HG02981 (cell line): ENCODE results near the gene MPHOSPH9.
"Not testable (repeated sequence)": the region's sequence is repeated elsewhere in the genome, so short reads cannot be mapped to it uniquely, and the experiment has no call there.

Experiments
- ATAC-seq: cut with Tn5 transposase; IDR thresholded peaks from one replicate; pipeline ENCODE4 v1.9.1; 2021; ENCODE audit warnings: mild to moderate bottlenecking, moderate library complexity; ENCODE audit not compliant: unreplicated experiment

Gene MPHOSPH9

DNA sequence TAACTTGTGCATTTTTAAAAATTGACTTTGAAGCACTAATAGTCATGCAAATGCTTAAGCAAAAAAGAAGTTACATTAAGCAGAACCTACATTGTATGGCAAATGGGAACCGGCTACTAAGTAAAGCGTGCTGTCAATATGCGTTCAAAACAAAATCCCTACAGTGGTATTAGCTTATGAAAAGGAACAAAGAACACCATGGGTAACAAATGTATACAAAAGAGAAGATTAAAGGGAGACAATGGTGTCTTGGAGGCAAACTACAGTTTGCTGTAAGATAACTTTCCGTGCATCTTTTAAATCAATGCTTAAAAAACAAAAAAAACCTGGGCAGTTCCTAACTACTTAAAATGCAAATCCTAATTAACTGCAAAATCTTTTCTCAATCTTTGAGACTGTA, 28.3 kb upstream of the MPHOSPH9 start:
- no peak for ATAC-seq

DNA sequence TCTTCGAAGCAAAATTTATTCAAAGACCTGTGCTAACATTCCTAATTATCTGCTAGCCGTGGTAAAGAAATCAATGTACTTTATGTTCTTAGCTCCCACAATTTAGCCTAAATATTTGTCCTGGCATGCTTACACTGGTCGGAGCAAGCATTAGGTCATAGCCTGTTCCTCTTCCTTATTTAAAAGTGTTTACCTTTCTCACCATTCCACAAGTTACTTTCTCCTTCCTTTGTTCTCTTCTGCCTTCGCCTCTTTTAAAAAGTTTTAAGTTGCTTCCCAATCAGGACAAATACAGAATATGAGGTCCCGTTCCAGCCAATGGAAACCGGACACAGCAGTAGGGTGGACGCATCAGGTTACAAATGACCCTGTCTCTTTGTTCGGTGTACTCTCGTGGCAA, 27.1 kb upstream of the MPHOSPH9 start:
- no peak for ATAC-seq

DNA sequence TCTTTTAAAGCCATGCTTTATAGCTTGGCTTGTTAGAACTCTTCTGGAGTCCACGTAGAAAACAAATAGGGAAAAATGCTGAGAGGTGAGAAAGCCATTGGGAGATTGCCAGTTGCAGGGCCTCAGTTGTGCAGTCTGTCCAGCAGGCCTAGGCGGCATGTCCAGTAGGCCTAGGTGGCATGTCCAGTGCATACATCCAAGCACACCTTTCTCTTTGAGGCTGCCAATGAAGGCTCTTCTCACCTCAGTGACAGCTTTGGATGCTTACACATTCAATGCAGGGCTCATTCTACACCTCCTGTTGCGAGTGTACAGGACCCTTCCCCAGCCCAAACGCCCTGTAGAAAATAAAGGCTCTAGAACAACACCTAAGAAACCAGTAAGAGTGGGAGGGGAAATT, 25.7 kb upstream of the MPHOSPH9 start:
- ATAC-seq, result no peak

DNA sequence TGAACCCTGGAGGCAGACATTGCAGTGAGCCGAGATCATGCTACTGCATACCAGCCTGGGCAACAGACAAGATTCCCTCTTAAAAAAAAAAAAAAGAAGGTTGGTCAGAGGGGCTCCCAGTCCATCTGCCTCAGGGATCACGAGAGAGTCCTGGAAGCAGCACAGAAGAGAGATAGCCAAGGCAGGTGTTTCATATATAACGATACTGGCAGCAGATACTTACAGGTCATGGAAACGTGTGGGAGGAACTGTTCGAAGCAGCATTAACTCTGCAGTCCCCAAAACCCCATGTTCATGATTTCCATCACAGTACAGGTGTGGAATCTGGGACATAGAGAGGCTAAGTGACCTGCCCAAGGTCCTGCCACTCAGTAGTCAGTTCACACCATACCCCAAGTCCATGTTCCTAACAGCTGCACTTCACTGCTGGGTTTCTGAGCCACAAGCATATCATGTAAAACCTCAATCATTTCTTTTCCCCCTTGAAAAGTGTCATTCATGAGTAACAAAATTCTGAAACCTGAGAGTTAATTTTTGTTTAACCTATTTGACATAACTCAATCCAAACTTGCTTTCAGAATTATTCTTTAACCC, 22.0 kb upstream of the MPHOSPH9 start:
- no peak for ATAC-seq

DNA sequence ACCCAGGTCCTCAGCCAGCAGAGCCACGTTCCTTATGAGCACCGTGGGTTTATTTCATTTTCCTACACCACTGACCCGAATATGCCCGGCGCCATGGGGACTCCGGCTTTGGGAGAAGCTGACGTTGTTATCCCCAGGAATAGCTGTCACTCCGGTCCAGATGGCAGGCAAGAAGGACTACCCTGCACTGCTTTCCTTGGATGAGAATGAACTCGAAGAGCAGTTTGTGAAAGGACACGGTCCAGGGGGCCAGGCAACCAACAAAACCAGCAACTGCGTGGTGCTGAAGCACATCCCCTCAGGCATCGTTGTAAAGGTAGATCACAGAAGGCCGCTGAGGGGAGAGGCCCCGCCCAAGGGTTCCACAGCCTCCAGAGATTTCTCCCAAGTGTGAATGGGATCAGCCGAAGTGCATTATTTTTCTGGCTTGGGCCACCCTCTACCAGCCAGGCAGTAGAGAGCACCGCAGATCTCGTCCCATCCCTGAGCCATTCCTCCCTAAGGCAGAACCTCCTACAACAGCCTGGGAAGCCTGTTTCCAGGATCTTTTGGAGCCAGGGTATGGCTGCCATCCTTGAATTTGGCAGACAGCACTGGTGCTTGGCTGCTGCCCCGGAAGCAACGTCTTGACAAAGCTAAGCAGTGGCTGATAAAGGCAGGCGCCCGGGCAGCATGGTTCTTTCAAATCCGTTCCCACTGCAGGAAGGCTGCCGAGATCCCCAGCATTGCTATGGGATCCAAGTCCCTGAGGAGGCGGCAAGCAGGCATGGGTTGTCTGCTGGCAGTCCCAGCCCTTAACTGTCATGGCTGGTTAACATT, 20.9 kb upstream of the MPHOSPH9 start:
- no peak for ATAC-seq

DNA sequence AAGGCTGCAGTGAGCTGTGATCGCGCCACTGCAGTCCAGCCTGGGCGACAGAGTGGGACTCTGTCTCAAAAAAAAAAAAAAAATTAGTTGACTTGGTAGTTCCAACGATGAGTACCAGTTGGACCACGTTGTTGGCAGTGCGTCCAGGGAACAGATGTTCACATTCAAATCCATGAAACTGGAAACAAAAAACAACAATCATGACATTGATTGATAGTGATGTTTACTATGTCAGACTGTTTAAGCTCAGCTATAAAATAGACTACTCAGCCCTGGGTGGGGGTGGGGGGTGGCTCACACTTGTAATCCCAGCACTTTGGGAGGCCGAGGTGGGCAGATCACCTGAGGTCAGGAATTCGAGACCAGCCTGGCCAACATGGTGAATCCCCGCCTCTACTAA, 19.4 kb upstream of the MPHOSPH9 start:
- not testable (repeated sequence) for ATAC-seq

DNA sequence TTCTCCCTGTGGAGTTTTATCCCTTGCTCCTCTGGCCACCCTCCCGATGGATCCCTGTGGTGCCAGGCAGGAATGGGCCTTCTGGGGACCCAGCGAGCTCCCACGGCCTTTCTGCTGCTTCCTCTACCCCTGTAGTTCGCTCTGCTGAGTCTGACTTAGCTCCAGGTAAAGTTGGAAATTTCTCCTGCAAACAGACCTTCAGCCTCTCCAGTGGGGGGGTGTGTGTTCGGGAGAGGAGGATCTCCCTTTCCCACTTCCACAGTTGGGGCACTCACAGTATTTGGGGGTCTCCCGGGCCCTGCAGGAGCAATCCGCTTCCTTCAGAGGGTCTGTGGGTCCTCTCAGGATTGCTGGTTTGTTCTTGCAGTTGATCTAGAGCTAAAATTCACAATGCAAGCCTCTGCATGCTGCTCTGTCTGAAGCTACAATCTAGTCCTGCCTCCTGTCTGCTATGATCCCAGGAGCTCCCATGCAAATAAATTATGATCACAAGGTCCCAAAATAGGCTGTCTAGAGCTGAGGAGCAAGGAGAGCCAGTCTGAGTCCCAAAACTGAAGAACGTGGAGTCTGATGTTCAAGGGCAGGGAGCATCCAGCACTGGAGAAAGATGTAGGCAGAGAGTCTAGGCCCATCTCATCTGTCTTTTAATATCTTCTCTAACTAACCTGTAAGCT, 18.6 kb upstream of the MPHOSPH9 start:
- ATAC-seq, result no peak

DNA sequence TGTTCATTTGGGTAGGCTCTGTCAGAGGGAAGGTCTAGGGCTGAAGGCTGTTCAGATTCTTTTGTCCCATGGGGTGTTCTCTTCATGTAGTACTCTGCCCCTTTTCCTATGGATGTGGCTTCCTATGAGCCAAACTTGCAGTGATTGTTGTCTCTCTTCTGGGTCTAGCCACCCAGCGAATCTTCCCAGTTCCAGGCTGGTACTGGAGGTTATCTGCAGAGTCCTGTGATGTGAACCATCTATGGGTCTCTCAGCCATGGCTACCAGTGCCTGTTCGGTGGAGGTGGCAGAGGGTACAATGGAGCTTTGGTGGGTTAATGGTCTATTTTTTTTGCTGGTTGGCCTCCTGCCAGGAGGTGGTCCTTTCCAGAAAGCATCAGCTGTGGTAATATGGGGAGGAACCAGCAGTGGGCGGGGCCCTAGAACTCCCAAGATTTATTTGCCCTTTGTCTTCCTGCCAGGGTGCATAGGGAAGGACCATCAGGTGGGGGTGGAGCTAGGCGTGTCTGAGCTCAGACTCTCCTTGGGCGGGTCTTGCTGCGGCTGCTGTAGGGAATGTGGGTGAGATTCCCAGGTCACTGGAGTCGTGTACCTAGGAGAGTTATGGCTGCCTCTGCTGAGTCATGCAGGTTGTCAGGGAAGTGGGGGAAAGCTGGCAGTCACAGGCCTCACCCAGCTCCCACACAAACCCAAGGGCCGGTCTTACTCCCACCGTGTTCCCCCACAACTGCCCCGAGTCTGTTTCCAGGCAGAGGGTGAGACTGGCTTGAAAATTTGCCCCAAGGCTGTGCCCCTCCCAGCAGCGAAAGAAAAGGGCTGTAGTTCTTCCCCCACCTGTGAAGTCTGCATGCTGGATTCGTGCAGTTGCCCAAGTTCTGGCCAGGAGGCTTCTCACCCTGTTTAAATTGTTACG, 17.8 kb upstream of the MPHOSPH9 start:
- no peak for ATAC-seq

DNA sequence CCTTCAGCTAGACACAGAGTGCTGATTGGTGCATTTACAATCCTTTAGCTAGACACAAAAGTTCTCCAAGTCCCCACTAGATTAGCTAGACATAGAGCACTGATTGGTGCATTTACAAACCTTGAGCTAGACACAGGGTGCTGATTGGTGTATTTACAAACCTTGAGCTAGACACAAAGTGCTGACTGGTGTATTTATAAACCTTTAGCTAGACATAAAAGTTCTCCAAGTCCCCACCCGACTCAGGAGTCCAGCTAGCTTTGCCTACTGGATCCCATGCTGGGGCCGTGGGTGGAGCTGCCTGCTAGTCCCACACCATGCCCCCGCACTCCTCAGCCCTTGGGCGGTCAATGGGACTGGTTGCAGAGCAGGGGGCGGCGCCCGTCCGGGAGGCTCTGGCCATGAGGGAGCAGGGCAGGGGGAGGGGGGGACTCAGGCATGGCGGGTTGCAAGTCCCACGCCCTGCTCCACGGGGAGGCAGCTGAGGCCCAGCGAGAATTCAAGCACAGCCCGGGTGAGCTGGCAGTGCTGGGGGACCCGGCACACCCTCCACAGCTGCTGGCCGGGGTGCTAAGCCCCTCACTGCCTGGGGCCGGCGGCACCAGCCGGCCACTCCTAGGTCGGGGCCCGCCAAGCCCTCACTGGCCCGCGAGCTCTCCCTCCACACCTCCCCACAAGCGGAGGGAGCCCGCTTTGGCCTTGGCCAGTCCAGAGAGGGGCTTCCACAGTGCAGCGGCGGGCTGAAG, 16.2 kb upstream of the MPHOSPH9 start:
- not testable (repeated sequence) for ATAC-seq

DNA sequence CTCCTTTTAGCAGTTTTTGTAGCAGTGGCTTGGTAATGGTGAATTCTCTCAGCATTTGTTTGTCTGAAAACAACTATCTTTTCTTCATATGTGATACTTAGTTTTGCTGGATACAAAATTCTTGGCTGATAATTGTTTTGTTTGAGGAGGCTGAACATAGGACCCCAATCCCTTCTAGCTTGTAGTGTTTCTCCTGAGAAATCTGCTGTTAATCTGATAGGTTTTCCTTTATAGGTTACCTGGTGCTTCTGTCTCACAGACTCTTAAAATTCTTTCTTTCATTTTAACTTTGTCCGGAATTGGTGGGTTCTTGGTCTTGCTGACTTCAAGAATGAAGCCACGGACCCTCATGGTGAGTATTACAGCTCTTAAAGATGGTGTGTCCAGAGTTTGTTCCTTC, 15.2 kb upstream of the MPHOSPH9 start:
- not testable (repeated sequence) for ATAC-seq

DNA sequence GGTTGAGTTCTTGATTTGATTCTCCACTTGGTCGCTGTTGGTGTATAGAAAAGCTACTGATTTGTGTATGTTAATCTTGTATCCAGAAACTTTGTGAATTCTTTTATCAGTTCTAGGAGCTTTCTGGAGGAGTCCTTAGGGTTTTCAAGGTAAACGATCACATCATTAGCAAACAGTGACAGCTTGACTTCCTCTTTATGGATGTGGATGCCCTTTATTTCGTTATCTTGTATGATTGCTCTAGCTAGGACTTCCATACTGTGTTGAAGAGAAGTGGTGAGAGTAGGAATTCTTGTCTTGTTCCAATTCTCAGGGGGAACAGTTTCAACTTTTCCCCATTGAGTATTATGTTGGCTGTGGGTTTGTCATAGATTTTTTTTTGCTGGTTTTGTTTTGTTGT, 12.7 kb upstream of the MPHOSPH9 start:
- no peak for ATAC-seq

DNA sequence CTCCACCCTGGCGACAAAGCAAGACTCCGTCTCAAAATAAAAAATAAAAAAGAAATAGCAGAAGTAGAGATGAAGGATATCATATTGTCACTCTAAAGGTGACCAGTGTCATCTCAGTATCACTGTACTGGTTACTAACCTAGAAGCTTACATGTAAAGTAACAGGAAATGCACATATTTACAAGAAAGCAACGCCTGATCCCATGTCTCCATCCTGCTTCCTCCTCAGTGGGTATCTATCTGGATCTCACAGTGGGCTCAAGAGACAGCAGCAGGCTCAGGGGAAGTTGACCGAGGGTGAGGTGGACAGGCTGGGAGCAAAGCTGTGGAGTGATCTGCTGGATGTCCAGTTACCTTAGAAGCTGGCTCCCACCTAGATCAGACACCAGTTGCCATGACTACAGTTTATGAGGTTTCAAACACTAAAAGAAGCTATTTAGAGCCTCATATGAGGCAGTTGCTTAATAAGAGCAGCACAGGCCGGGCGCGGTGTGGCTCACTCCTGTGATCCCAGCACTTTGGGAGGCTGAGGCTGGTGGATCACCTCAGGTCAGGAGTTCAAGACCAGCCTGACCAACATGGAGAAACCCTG, 10.8 kb upstream of the MPHOSPH9 start:
- no peak for ATAC-seq

DNA sequence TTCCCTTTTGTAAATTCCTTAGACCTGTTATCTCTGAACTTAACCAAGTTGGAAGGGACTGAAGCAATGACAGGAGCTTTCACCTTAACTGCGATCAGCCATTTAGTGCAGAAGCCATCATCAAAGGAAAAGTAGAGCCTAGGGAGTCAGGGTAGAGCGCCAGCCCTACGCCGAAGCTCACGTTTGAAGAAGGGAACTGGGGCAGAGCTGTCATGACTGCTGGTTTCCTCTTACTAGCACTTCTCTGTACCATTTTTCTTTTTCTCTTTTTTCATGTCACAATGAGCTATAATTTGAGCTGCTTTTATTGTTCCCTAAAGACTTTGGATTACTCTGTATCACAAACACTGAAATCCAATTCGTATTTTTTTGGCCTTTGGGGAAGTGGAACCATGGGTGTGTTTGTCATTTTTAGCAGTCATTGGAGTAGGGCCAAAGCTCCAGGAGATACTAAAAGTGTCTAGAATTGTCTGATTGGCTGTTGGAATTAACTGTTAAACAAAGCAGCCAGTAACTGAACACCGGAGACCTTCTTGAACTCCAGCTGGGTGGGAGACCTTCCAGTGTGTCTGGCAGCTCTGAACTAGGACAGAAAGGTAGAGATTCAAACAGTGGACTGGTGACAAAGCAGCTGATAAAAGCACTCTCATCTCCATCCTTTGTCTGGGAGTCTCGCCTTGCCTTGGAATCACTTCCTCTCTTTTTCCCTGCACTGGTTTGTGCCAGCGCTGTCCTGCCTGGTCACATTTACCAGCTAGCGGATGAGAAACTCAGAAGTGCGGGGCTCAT, 9.4 kb upstream of the MPHOSPH9 start:
- no peak for ATAC-seq

DNA sequence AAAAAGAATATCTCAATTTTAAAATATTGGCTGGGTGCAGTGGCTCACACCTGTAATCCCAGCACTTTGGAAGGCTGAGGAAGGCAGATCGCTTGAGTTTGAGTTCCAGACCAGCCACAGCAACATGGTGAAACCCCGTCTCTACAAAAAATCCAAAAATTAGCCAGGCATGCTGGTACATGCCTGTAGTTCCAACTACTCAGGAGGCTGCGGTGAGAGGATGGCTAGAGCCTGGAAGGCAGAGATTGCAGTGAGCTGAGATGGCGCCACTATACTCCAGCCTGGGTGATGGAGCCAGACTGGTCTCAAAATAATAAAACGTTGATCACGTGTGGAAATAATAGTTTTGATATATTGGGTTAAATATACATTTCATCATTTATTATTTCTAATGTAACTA, 6.0 kb upstream of the MPHOSPH9 start:
- no peak for ATAC-seq

DNA sequence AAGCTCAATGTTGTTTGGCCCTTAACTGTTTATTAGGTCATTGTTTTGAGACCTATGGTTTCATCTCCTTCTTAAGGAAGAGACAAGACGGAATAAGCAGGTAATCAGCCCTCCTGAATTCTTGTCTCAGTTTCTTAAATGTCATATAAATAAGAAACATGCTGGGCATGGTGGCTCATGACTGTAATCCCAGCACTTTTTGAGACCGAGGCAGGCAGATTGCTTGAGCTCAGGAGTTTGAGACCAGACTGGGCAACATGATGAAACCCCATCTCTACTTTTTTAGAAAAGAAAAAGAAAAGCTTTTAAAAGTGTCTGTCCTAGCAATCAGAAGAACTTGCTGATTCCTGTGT, 5.4 kb upstream of the MPHOSPH9 start:
- ATAC-seq, result no peak

DNA sequence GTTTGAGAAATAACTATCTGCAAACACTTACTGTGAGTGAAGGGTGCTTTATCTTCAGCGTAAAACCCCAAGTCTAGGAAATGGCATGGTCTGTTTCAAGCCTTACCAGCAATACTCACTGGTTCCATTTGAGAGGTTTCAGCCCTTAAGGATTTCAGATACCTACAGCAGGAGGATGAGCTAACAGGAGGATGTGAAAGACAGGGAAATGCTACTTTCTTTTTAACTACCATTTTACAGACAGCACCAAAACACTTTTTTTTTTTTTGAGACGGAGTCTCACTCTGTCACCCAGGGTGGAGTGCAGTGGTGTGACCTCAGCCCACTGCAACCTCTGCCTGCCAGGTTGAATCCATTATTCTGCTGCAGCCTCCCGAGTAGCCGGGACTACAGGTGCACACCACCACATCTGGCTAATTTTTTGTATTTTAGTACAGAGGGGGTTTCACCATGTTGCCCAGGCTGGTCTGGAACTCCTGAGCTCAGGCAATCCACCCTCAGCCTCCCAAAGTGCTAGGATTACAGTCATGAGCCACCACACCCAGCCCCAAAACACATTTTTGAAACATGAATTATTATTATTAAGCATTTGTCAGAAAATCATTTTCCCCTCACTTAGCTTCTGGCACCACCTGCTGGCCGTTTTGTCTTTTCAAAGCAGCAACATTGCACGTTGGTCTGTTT, 4.8 kb upstream of the MPHOSPH9 start:
- no peak for ATAC-seq

DNA sequence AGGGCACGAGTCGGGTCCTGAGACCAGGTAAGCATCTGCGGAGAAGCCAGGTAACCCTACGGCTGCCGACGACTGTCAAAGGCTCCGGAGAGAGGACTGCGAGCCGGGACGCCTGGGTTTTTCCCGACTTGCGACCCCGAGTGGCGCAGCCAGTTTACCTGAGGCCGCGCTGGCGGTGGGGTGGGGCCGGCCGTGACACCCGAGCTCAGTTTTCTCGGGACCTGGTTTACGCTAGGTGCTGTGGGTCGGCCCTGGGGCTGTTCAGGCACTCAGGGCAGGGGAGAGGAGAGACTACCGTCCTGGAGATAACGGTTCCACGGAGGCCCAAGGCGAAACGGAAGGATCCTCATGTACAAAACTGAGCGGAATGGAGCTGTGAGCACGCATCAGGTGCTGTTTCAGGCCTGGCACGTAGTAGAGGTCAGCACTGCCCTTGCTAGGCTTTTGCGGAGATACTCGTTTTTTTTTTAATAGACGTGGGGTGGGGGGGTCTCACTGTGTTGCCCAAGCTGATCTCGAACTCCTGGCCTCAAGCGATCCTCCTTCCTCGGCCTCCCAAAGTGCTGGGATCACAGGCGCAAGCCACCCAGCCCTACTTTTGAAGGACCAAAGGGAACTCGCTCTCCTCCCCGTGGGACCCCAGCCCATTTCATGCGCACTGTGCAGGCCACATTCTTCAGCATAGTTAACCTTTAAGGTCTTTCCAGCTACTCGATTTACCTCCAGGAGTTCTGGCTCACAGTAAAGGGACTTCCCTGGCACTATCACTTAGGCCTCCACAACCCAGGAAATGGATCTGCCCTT, 766 bp upstream of the MPHOSPH9 start:
- no peak for ATAC-seq

DNA sequence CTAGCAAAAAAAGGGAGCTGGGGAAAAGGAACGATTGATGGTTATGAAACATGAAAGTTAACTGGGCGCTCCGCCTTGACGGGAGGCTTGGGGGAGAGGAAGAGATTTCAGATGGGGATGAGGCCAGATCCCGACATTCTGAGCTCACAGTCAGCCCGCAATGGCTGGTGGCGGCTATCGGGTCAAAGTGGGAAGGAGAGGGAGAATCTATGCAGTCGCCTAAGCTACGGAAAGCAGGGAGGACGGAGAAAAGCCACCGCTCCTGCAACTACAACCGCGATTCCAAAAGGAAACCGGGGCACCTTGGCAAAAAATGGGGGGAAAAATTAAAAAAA, 502 bp downstream of the MPHOSPH9 start:
- ATAC-seq, result no peak
